SK-N-DZ (cell line): ENCODE measurements around the gene DPF1.

ENCODE experiments used
- DNase-seq: peaks from one replicate; pipeline ENCODE4 v3.0.0-alpha.2; 2015; ENCODE audit warnings: low spot score
- small RNA-seq, 2 experiments: library from RNA; depleted of rRNA; stranded (forward); fragments of <200 nt; gene quantifications; one replicate each; pipeline ENCODE3, GENCODE V24; 2014

The DPF1 gene

GRCh38 chr19:38165335-38165734 lies 58.7 kb downstream of the DPF1 start:
- no peak for DNase-seq

GRCh38 chr19:38164526-38164925 lies 59.5 kb downstream of the DPF1 start:
- DNase-seq, result no peak

GRCh38 chr19:38163419-38164290 lies 60.4 kb downstream of the DPF1 start:
- DNase-seq, result no peak

- DNase-seq, result no peak
These were observed 61.4 kb downstream of the DPF1 start for GRCh38 chr19:38162632-38163031.

- DNase-seq, result no peak
These were observed 61.9 kb downstream of the DPF1 start for GRCh38 chr19:38162094-38162493.

Small RNA genes lying within 50 kb of the gene (small RNA-seq; reads per million reads assigned to genes)
- 0 to 0.27 reads per million in 2 experiments for gene RN7SL663P
